ENCODE data around the gene IL18R1.

Gene IL18R1

GRCh38 chr2:102437122-102437521 lies 81.5 kb downstream of the IL18R1 start:
- no peaks in the 10 kb centered on the region for H3K27me3 ChIP-seq (ENCODE audit: control insufficient read depth in 1 of 2, insufficient read depth in 2 of 2, low read length in 2 of 2)
- no peaks in the 10 kb centered on the region for H3K9me3 ChIP-seq (ENCODE audit: low read length)
- H3K4me1 ChIP-seq (ENCODE audit: insufficient read depth, low read length), result no peaks in the 10 kb centered on the region
- no peak overlapping the region for H3K27ac ChIP-seq (ENCODE audit: low read depth, low read length)
- H3K4me3 ChIP-seq (ENCODE audit: low read depth in 1 of 2, low read length in 2 of 2), result no peak overlapping the region
- no peak overlapping the region for H3K9ac ChIP-seq (ENCODE audit: low read length)
- H3K36me3 ChIP-seq (ENCODE audit: insufficient read depth, low read length), result no peaks in the 10 kb centered on the region

DNA sequence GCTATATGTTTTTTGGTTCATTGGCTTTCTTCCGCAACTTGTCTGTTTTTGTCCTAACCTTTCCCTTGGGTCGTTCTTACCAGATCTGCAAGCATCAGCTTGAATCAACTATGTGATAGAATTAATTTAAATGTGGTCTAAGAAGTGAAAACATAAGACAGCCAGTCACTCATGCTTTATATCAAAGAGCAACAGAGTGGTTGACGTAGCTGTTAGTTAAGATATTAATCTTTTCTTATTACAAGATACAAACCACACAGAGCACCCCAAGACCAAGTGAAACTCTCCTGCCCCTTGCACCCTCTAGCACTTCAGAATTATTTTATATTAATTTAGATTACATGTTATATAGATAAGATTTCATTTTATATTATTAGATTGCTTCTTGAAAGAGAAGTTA lies 82.5 kb downstream of the IL18R1 start:
- no peaks in the 10 kb centered on the region for H3K4me1 ChIP-seq (ENCODE audit: insufficient read depth, low read length)
- no peak overlapping the region for H3K4me3 ChIP-seq (ENCODE audit: low read depth in 1 of 2, low read length in 2 of 2)
- H3K9me3 ChIP-seq (ENCODE audit: low read length), result no peaks in the 10 kb centered on the region
- no peaks in the 10 kb centered on the region for H3K27me3 ChIP-seq (ENCODE audit: control insufficient read depth in 1 of 2, insufficient read depth in 2 of 2, low read length in 2 of 2)
- H3K9ac ChIP-seq (ENCODE audit: low read length), result no peak overlapping the region
- H3K36me3 ChIP-seq (ENCODE audit: insufficient read depth, low read length), result no peaks in the 10 kb centered on the region
- H3K27ac ChIP-seq (ENCODE audit: low read depth, low read length), result no peak overlapping the region

DNA sequence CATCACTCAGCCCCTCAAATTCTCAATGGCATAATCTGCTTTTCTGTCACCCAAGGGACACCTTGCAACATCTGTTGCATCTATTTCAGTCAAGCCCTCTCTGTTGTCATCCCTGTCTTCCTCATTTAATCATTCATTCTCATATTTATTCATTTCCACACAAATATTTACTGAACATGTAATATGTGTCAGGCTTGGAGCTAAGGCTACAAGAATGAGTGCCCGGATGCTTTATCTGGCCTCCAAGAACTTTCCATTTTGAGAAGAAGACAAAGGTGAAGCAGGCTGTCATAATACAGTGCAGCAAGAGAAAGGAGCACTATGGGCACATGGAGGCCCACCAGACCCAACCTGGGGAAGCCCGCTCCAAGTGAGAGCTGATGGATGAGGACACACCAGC lies 83.0 kb downstream of the IL18R1 start:
- H3K9me3 ChIP-seq (ENCODE audit: low read length), result no peaks in the 10 kb centered on the region
- no peak overlapping the region for H3K27ac ChIP-seq (ENCODE audit: low read depth, low read length)
- no peaks in the 10 kb centered on the region for H3K36me3 ChIP-seq (ENCODE audit: insufficient read depth, low read length)
- no peaks in the 10 kb centered on the region for H3K4me1 ChIP-seq (ENCODE audit: insufficient read depth, low read length)
- H3K27me3 ChIP-seq (ENCODE audit: control insufficient read depth in 1 of 2, insufficient read depth in 2 of 2, low read length in 2 of 2), result no peaks in the 10 kb centered on the region
- no peak overlapping the region for H3K4me3 ChIP-seq (ENCODE audit: low read depth in 1 of 2, low read length in 2 of 2)
- no peak overlapping the region for H3K9ac ChIP-seq (ENCODE audit: low read length)

- Histone ChIP-seq H3K27ac (ENCODE audit: low read depth, low read length) (no peak overlapping the region), H3K4me3 (ENCODE audit: low read depth in 1 of 2, low read length in 2 of 2) (no peak overlapping the region)
Observed at GRCh38 chr2:102439065-102439695, 83.6 kb downstream of the IL18R1 start.

DNA sequence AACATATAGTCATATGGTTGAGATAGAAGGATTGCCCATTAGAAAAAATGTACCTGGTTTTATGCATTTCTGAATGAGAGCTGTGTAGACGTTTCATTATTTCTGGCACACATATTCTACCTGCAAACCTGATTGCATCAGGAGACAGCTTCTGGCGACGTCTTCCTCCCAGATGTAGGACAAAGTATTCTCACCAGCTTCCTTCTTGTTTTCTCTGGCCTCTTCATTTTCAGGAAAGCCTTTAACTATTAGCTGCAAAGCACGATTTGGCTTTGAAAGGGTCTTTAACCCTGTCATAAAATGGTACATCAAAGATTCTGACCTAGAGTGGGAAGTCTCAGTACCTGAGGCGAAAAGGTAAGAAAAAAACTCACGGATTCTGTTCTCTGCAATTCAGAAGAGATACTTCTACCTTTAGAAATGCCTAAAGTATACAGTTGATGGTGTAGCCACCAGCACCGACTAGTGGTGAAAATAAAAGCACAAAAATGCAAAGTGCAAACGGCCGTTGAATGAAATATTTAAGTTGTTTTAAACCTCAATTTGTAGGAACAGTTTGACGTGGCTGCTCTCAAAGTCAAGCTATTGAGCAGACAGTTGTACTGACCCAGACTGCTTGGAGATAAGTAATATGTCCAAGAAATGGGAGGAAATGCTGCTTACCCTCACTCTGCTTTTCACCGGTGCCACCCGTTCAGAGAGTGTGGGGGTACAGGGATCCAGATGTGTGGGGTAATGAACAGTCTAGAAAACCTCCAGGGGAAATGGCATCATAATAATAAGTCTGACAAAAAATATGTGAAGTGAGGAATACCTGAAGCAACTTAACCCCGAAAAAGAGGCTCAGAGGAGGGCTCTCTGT lies 87.6 kb downstream of the IL18R1 start:
- Histone ChIP-seq H3K9ac (ENCODE audit: low read length) (no peak overlapping the region), H3K27me3 (ENCODE audit: control insufficient read depth in 1 of 2, insufficient read depth in 2 of 2, low read length in 2 of 2) (no peaks in the 10 kb centered on the region), H3K4me1 (ENCODE audit: insufficient read depth, low read length) (no peaks in the 10 kb centered on the region), H3K9me3 (ENCODE audit: low read length) (no peaks in the 10 kb centered on the region), H3K27ac (ENCODE audit: low read depth, low read length) (no peak overlapping the region), H3K36me3 (ENCODE audit: insufficient read depth, low read length) (no peaks in the 10 kb centered on the region), H3K4me3 (ENCODE audit: low read depth in 1 of 2, low read length in 2 of 2) (no peak overlapping the region)

More at GRCh38 chr2:102439065-102439695, 83.6 kb downstream of the IL18R1 start:
- H3K9me3 ChIP-seq (ENCODE audit: low read length), result no peaks in the 10 kb centered on the region
- no peaks in the 10 kb centered on the region for H3K36me3 ChIP-seq (ENCODE audit: insufficient read depth, low read length)
- H3K4me1 ChIP-seq (ENCODE audit: insufficient read depth, low read length), result no peaks in the 10 kb centered on the region
- no peaks in the 10 kb centered on the region for H3K27me3 ChIP-seq (ENCODE audit: control insufficient read depth in 1 of 2, insufficient read depth in 2 of 2, low read length in 2 of 2)
- H3K9ac ChIP-seq (ENCODE audit: low read length), result no peak overlapping the region

DNA sequence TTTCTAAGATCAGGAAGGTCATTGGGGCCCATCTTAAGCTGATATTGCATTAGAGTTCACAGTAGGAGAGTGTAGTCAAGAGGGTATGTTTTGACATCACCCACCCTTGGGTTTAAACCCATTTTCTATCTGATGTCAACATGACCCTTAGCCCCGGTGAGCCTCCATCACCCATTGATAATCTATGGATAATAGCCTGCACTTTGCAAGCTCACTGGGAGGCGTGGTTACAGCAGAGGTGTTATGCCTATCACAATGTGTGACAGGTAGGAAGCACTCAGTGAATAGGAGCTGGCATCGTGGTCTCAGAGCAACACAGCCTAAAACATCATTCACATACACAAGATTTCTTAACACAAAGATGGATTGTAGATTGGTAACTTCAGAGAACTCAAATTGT lies 88.6 kb downstream of the IL18R1 start:
- no peaks in the 10 kb centered on the region for H3K36me3 ChIP-seq (ENCODE audit: insufficient read depth, low read length)
- H3K27me3 ChIP-seq (ENCODE audit: control insufficient read depth in 1 of 2, insufficient read depth in 2 of 2, low read length in 2 of 2), result no peaks in the 10 kb centered on the region
- H3K9ac ChIP-seq (ENCODE audit: low read length), result no peak overlapping the region
- no peaks in the 10 kb centered on the region for H3K4me1 ChIP-seq (ENCODE audit: insufficient read depth, low read length)
- no peak overlapping the region for H3K27ac ChIP-seq (ENCODE audit: low read depth, low read length)
- no peaks in the 10 kb centered on the region for H3K9me3 ChIP-seq (ENCODE audit: low read length)
- H3K4me3 ChIP-seq (ENCODE audit: low read depth in 1 of 2, low read length in 2 of 2), result no peak overlapping the region

DNA sequence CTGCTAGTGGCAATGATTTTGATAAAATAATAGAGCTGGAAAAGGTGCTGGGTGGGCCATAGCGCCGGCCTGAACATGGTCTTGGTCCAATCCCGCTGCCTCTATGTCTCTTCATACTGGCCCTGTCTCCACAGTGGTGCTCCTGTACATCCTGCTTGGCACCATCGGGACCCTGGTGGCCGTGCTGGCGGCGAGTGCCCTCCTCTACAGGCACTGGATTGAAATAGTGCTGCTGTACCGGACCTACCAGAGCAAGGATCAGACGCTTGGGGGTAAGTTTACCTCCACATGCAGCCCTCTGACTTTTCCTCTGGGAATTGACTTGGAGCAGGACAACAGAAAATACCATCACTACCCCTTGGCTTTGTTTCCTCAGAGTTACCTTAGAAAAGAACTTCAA lies 91.3 kb downstream of the IL18R1 start:
- no peaks in the 10 kb centered on the region for H3K36me3 ChIP-seq (ENCODE audit: insufficient read depth, low read length)
- no peak overlapping the region for H3K27ac ChIP-seq (ENCODE audit: low read depth, low read length)
- H3K4me3 ChIP-seq (ENCODE audit: low read depth in 1 of 2, low read length in 2 of 2), result no peak overlapping the region
- H3K27me3 ChIP-seq (ENCODE audit: control insufficient read depth in 1 of 2, insufficient read depth in 2 of 2, low read length in 2 of 2), result no peaks in the 10 kb centered on the region
- no peaks in the 10 kb centered on the region for H3K4me1 ChIP-seq (ENCODE audit: insufficient read depth, low read length)
- no peak overlapping the region for H3K9ac ChIP-seq (ENCODE audit: low read length)
- no peaks in the 10 kb centered on the region for H3K9me3 ChIP-seq (ENCODE audit: low read length)
